GM06990 (cell line): ENCODE data around the gene AACS.
A peak's percentile ranks its signal among the peaks of the same experiment; 100 is the strongest.
"Not testable (repeated sequence)": the region's sequence is repeated elsewhere in the genome, so short reads cannot be mapped to it uniquely, and the experiment has no call there.

ENCODE experiments used
- DNase-seq: peaks from one replicate; pipeline ENCODE4 v3.0.0-alpha.2; 2011; ENCODE audit not compliant: insufficient read length; ENCODE audit errors: extremely low read depth
- H3K27me3 ChIP-seq: replicated peaks from 2 replicates; pipeline ENCODE4 v1.6.0; 2011; ENCODE audit warnings: low read length; ENCODE audit not compliant: control insufficient read depth, insufficient read depth
- H3K36me3 ChIP-seq: 2 replicates; pipeline ENCODE4 v1.5.1; 2011; ENCODE audit warnings: low read length; ENCODE audit not compliant: control insufficient read depth, insufficient read depth
- H3K4me3 ChIP-seq: replicated peaks from 2 replicates; pipeline ENCODE4 v1.5.1; 2011; ENCODE audit warnings: low read depth, mild to moderate bottlenecking, control low read depth, low read length
- TF ChIP-seq, protein P1 (sequence below): IDR thresholded peaks from 2 replicates; pipeline ENCODE4 v1.5.1; 2011; ENCODE audit warnings: low read length, control low read depth, mild to moderate bottlenecking, inconsistent platforms; ENCODE audit not compliant: insufficient read depth, poor library complexity, severe bottlenecking

AACS gene

GRCh38 chr12:125061229-125061628 lies 4.0 kb upstream of the AACS start:
- no peaks in the 10 kb centered on the region for H3K27me3 ChIP-seq
- H3K36me3 ChIP-seq = no peaks in the 10 kb centered on the region
- TF ChIP-seq, protein P1, sequence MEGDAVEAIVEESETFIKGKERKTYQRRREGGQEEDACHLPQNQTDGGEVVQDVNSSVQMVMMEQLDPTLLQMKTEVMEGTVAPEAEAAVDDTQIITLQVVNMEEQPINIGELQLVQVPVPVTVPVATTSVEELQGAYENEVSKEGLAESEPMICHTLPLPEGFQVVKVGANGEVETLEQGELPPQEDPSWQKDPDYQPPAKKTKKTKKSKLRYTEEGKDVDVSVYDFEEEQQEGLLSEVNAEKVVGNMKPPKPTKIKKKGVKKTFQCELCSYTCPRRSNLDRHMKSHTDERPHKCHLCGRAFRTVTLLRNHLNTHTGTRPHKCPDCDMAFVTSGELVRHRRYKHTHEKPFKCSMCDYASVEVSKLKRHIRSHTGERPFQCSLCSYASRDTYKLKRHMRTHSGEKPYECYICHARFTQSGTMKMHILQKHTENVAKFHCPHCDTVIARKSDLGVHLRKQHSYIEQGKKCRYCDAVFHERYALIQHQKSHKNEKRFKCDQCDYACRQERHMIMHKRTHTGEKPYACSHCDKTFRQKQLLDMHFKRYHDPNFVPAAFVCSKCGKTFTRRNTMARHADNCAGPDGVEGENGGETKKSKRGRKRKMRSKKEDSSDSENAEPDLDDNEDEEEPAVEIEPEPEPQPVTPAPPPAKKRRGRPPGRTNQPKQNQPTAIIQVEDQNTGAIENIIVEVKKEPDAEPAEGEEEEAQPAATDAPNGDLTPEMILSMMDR = no peak
- DNase-seq = no peak
- H3K4me3 ChIP-seq = no peak overlapping the region

GRCh38 chr12:125063522-125063921 lies 1.7 kb upstream of the AACS start:
- not testable (repeated sequence) for H3K4me3 ChIP-seq, H3K36me3 ChIP-seq

DNA sequence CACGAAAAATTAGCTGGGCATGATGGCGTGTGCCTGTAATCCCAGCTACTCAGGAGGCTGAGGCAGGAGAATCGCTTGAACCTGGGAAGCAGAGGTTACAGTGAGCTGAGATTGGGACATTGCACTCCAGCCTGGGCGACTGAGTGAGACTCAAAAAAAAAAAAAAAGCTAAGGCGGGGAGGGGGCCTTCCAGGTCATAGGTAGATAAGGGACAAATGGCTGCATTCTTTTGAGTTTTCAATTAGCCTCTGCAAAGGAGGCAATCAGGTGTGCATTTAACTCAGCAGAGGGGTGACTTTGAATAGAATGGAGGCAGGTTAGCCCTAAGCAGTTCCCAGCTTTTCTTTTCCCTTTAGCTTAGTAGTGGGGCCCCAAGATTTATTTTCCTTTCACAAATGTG lies 743 bp upstream of the AACS start:
- peaks cover 2% of the 10 kb centered on the region for H3K36me3 ChIP-seq
- TF ChIP-seq, protein P1 = no peak
- no peaks in the 10 kb centered on the region for H3K27me3 ChIP-seq
- peak overlapping the region; percentile 94 for H3K4me3 ChIP-seq
- no peak for DNase-seq

More at GRCh38 chr12:125063522-125063921, 1.7 kb upstream of the AACS start:
- DNase-seq, H3K27me3 ChIP-seq: not testable (repeated sequence)

- Histone ChIP-seq H3K27me3 (no peaks in the 10 kb centered on the region), H3K4me3 (peak overlapping the region; percentile 94), H3K36me3 (peaks cover 2% of the 10 kb centered on the region)
- TF ChIP-seq, protein P1 = no peak
- no peak for DNase-seq
Measured at GRCh38 chr12:125065919-125066570, 810 bp downstream of the AACS start.

DNA sequence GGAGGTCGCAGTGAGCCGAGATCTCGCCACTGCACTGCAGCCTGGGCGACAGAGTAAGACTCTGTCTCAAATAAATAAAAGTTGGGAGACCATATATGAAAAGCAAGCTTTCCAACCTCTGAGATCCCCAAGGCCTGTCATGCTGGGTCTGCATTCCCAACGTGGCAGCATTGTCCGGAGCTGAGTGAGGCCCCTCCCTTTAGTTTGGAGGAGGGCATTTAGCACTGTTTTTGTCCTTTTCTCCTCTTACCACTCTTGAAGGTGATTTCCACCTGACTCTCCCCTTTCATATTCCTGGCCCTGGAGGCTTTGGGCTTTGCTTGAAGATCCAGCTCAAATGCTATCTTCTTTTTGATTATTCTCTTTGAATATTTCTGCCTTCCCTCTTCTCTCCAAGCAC lies 3.2 kb downstream of the AACS start:
- no peak for DNase-seq
- Histone ChIP-seq H3K4me3 (no peak overlapping the region), H3K36me3 (peaks cover 2% of the 10 kb centered on the region), H3K27me3 (no peaks in the 10 kb centered on the region)
- TF ChIP-seq, protein P1 = no peak

DNA sequence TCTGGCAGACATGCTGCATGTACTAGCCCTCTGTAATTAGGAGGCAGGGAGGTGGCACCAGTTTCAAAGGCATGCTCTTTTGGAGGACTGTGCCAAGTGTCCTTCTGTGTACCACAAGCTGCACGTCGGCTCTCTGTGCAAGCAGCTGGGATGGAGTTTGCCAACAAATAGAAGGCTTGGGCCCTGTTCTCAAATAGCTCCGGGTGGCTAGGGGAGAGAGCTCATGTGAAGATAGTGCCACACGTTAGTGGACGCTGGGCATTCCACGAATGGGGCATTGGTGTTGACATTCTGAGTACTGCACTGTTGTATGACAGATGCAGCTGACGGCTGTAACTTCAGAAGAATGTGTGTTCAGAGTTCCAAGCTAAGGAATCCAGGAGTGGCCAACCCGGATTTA lies 4.4 kb downstream of the AACS start:
- peaks cover 2% of the 10 kb centered on the region for H3K36me3 ChIP-seq
- H3K27me3 ChIP-seq = no peaks in the 10 kb centered on the region
- no peak overlapping the region for H3K4me3 ChIP-seq
- TF ChIP-seq, protein P1 = no peak
- no peak for DNase-seq
